OCI-LY3 (cell line): Measurements from ENCODE around the gene TSC22D1.

Experiments used
- EZH2phosphoT487 ChIP-seq: fragments of 200-600 bp; shearing (Covaris generic); IDR thresholded peaks from 2 replicates; pipeline ENCODE4 v1.6.1; 2018; ENCODE audit warnings: antibody characterized with exemption, mixed run types, low read depth
- TF ChIP-seq, protein P1 (sequence below): fragments of 200-600, 300-600 bp; sonication (generic); IDR thresholded peaks from 2 replicates; pipeline ENCODE4 v1.5.1; 2014; ENCODE audit warnings: antibody characterized with exemption, low read length, low read depth

- TF ChIP-seq, protein P1, sequence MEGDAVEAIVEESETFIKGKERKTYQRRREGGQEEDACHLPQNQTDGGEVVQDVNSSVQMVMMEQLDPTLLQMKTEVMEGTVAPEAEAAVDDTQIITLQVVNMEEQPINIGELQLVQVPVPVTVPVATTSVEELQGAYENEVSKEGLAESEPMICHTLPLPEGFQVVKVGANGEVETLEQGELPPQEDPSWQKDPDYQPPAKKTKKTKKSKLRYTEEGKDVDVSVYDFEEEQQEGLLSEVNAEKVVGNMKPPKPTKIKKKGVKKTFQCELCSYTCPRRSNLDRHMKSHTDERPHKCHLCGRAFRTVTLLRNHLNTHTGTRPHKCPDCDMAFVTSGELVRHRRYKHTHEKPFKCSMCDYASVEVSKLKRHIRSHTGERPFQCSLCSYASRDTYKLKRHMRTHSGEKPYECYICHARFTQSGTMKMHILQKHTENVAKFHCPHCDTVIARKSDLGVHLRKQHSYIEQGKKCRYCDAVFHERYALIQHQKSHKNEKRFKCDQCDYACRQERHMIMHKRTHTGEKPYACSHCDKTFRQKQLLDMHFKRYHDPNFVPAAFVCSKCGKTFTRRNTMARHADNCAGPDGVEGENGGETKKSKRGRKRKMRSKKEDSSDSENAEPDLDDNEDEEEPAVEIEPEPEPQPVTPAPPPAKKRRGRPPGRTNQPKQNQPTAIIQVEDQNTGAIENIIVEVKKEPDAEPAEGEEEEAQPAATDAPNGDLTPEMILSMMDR, result no peak
- TF ChIP-seq EZH2phosphoT487, result no peak
These were observed 18.1 kb downstream of the TSC22D1 start for GRCh38 chr13:44557986-44558385.
